ENCODE measurements around the gene MEGF8.

Gene MEGF8

GRCh38 chr19:42313096-42313839 is 12.2 kb upstream of the MEGF8 start, which contains the start of gene TMEM145:
TSS of gene TMEM145 (plus strand) at chr19:42313309. CDS start at chr19:42313377, 68 bp downstream.
- peak; percentile 78 for DNase-seq (ENCODE audit: low spot score)
- peak; percentile 10 for TF ChIP-seq CTCF (IDR thresholded peaks at IDR 0.05; ENCODE audit: extremely low read depth, insufficient read depth, missing control alignments)
- in situ Hi-C loops (cut with MboI; ENCODE audit: low pct_unique_long_range_greater_than_20kb, low sequenced_read_pairs, unreplicated experiment) = no loop called here

- in situ Hi-C loops (cut with MboI; ENCODE audit: low pct_unique_long_range_greater_than_20kb, low sequenced_read_pairs, unreplicated experiment) = no loop called here
Measured at GRCh38 chr19:42313840-42314755, 11.3 kb upstream of the MEGF8 start.

DNA sequence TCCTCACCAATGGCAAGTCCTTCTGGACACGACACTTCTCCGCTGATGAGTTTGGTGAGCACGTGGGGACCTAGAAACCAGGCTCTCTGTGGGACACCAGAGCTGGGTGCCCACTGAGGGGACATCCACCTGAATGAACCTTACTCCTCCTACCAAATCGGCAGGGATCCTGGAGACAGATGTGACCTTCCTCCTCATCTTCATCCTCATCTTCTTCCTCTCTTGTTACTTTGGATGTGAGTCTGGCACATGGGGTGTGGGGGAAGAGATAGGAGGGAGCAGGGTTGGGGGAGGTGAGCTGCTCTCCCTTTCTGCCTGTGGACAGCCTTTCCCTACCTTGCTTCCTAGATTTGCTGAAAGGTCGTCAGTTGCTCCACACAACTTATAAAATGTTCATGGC is 10.4 kb upstream of the MEGF8 start:
- in situ Hi-C loops (cut with MboI; ENCODE audit: low pct_unique_long_range_greater_than_20kb, low sequenced_read_pairs, unreplicated experiment) = no loop called here
- DNase-seq (ENCODE audit: low spot score) = no peak
- TF ChIP-seq CTCF (IDR thresholded peaks at IDR 0.05; ENCODE audit: extremely low read depth, insufficient read depth, missing control alignments) = no peak

More at GRCh38 chr19:42313840-42314755, 11.3 kb upstream of the MEGF8 start:
- TF ChIP-seq CTCF (IDR thresholded peaks at IDR 0.05; ENCODE audit: extremely low read depth, insufficient read depth, missing control alignments) = no peak
- DNase-seq (ENCODE audit: low spot score) = no peak

DNA sequence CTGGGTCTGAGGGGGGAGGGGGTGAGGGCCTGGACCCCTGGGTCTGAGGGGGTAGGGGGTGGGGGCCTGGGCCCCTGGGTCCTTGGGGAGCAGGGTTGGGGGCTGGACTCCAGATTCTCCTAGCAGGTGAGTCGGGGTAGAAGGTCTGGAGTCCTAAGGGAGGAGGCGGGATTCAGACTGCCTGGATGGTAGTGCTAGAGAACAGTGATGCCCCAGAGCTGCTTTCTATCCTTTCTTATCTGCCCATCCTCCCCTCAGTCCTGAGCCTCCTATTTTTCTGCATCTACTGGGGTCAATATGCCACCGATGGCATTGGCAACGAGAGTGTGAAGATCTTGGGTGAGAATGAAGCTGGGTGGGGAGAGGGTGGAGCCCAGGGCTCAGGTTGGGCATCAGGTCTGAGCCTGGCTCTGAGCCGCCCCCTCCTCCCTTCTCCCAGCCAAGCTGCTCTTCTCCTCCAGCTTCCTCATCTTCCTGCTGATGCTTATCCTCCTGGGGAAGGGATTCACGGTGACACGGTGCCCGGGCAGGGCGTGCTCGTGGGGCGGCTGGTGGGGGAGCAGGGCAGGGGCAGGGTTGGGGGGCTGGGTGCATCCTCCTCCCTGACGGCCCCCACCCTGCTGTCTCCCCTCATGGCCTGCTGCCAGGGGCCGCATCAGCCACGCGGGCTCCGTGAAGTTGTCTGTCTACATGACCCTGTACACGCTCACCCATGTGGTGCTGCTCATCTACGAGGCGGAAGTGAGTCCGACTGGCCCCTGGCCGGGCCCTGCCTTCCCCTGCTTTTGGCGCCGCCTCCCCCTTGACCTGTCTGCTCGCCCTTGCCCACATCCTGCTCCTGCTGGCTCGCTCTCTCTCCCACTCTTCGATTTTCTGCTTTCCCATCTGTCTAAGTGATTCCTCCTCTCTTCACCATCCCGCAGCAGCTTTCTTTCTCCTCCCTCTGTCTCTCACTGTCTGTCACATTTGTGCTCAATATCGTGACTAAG is 8.9 kb upstream of the MEGF8 start:
- in situ Hi-C loops (cut with MboI; ENCODE audit: low pct_unique_long_range_greater_than_20kb, low sequenced_read_pairs, unreplicated experiment) = no loop called here
- peak; percentile 83 for DNase-seq (ENCODE audit: low spot score)
- no peak for TF ChIP-seq CTCF (IDR thresholded peaks at IDR 0.05; ENCODE audit: extremely low read depth, insufficient read depth, missing control alignments)

- TF ChIP-seq CTCF (IDR thresholded peaks at IDR 0.05; ENCODE audit: extremely low read depth, insufficient read depth, missing control alignments) = no peak
- no peak for DNase-seq (ENCODE audit: low spot score)
- in situ Hi-C loops (cut with MboI; ENCODE audit: low pct_unique_long_range_greater_than_20kb, low sequenced_read_pairs, unreplicated experiment) = no loop called here
Measured at GRCh38 chr19:42317535-42317934, 7.9 kb upstream of the MEGF8 start.

DNA sequence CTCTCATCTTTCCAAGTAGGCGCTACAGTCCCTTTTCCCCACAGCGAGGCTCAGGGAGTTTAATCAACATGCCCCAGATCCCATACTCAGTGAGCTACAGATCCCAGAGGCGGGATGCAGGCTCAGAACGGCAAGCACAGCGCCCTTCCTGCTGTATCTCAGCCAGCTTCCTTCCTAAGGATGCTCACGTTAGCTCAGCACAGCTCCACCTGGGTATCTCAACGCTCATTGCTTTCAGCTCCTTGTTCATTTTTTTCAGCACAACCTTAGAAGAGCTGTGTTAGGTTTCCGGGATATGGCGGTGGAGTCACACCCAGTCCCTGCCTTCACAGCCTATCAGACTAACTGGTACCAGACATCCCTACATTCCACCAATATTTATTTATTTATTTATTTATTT is 3.1 kb upstream of the MEGF8 start:
- no peak for DNase-seq (ENCODE audit: low spot score)
- in situ Hi-C loops (cut with MboI; ENCODE audit: low pct_unique_long_range_greater_than_20kb, low sequenced_read_pairs, unreplicated experiment) = no loop called here
- TF ChIP-seq CTCF (IDR thresholded peaks at IDR 0.05; ENCODE audit: extremely low read depth, insufficient read depth, missing control alignments) = no peak
